Endothelial cell of umbilical vein (primary cell): Measurements from ENCODE around the gene KDM3B. TPM values are rescaled to one million over a fixed set of nuclear protein-coding genes. Genes with fewer than 3 reads are reported as not detected.

Source experiments
- BruUV-seq: library from RNA; stranded (reverse); fragments of 400-500 nt; replicated peaks from 2 replicates; lab custom pipeline; 2021; lab: Mats Ljungman, UMichigan
- CTCF ChIA-PET: fragments of 300-600, 350-600 bp; sonication (Branson Sonifier 250); formaldehyde crosslinking; loops from one replicate; lab custom pipeline; 2021; ENCODE audit warnings: antibody characterized with exemption, inconsistent platforms; lab: Charles Lee
- POLR2A ChIA-PET: fragments of 300-600, 350-600 bp; sonication (Branson Sonifier 250); formaldehyde crosslinking; loops from one replicate; lab custom pipeline; 2021; ENCODE audit warnings: antibody characterized with exemption, inconsistent platforms; lab: Charles Lee
- DNase-seq: peaks from one replicate; pipeline ENCODE4 v3.0.0-alpha.2; 2011; ENCODE audit warnings: low read depth, low spot score
- FAIRE-seq: peaks from 2 replicates; lab custom pipeline; 2011; peaks lifted over from hg19 to GRCh38; lab: Jason Lieb, UNC
- H2AFZ ChIP-seq: 2 replicates; pipeline ENCODE4 v1.6.0; 2012; ENCODE audit warnings: low read depth, low read length, control low read depth, inconsistent platforms
- H3K27ac ChIP-seq: 2 replicates; pipeline ENCODE4 v1.5.1; 2011; ENCODE audit warnings: low read depth, mild to moderate bottlenecking, control low read depth, low read length, moderate library complexity; ENCODE audit not compliant: insufficient read depth
- H3K27me3 ChIP-seq, 2 experiments: 2 replicates each; pipeline versions ENCODE4 v1.6.0 to v1.6.1; 2011; ENCODE audit warnings: low read length in 2 of 2, mixed read lengths in 1 of 2; ENCODE audit not compliant: control insufficient read depth in 2 of 2, insufficient read depth in 2 of 2
- H3K36me3 ChIP-seq, 2 experiments: 2 replicates in 1 of 2; 3 replicates in 1 of 2; pipeline ENCODE4 v1.5.1; 2011; ENCODE audit warnings: low read length in 2 of 2, mild to moderate bottlenecking in 1 of 2, moderate library complexity in 1 of 2; ENCODE audit not compliant: control insufficient read depth in 2 of 2, insufficient read depth in 2 of 2; ENCODE audit errors: extremely low read depth in 1 of 2
- H3K4me1 ChIP-seq: 3 replicates; pipeline ENCODE4 v1.5.1; 2011; ENCODE audit warnings: mild to moderate bottlenecking, low read length; ENCODE audit not compliant: control insufficient read depth, insufficient read depth; ENCODE audit errors: extremely low read depth
- H3K4me2 ChIP-seq: 2 replicates; pipeline ENCODE4 v1.6.1; 2011; ENCODE audit warnings: low read length, control low read depth, mixed read lengths; ENCODE audit not compliant: insufficient read depth
- H3K4me3 ChIP-seq, 3 experiments: fragments of 200-600 bp in 1 of 3; sonication (generic), shearing (Covaris generic) in 1 of 3; replicated peaks in 1 of 3; 2 replicates each; pipeline ENCODE4 v1.5.1; 2011 to 2016; ENCODE audit warnings: control low read depth in 3 of 3, low read length in 3 of 3, mild to moderate bottlenecking in 2 of 3, inconsistent platforms in 1 of 3, low read depth in 1 of 3, moderate library complexity in 1 of 3; ENCODE audit not compliant: insufficient read depth in 1 of 3
- H3K79me2 ChIP-seq: 2 replicates; pipeline ENCODE4 v1.6.0; 2012; ENCODE audit warnings: low read length, inconsistent platforms; ENCODE audit not compliant: control insufficient read depth, insufficient read depth
- H3K9ac ChIP-seq: replicated peaks from 2 replicates; pipeline ENCODE3; 2011; ENCODE audit warnings: low read length, control low read depth; ENCODE audit not compliant: insufficient read depth; ENCODE audit errors: extremely low read depth
- H3K9me1 ChIP-seq: replicated peaks from 3 replicates; pipeline ENCODE4 v1.6.0; 2011; ENCODE audit warnings: mild to moderate bottlenecking, low read length; ENCODE audit not compliant: control insufficient read depth, insufficient read depth; ENCODE audit errors: extremely low read depth
- H3K9me3 ChIP-seq: replicated peaks from 2 replicates; pipeline ENCODE4 v1.5.1; 2012; ENCODE audit warnings: low read length, inconsistent platforms; ENCODE audit not compliant: control insufficient read depth, insufficient read depth
- H4K20me1 ChIP-seq: replicated peaks from 2 replicates; pipeline ENCODE3; 2011; ENCODE audit warnings: mild to moderate bottlenecking, low read length; ENCODE audit not compliant: control insufficient read depth, insufficient read depth; ENCODE audit errors: extremely low read depth
- CTCF ChIP-seq, 2 donors: IDR thresholded peaks; 1 replicate in 1 of 2; 2 replicates in 1 of 2; pipeline ENCODE4 v1.5.1; 2011; ENCODE audit warnings: low read length in 2 of 2, mild to moderate bottlenecking in 2 of 2, moderate library complexity in 2 of 2, control low read depth in 1 of 2, inconsistent platforms in 1 of 2, low read depth in 1 of 2; ENCODE audit not compliant: insufficient read depth in 1 of 2; ENCODE audit errors: extremely low read depth in 1 of 2
- EZH2 ChIP-seq: IDR thresholded peaks from 2 replicates; pipeline ENCODE4 v1.6.1; 2012; ENCODE audit warnings: borderline replicate concordance, low read depth, mild to moderate bottlenecking, moderate library complexity, low read length, inconsistent platforms; ENCODE audit not compliant: severe bottlenecking
- FOS ChIP-seq: IDR thresholded peaks from 2 replicates; pipeline ENCODE4 v1.6.1; 2011; ENCODE audit warnings: mild to moderate bottlenecking, low read length, moderate library complexity, borderline replicate concordance; ENCODE audit not compliant: insufficient read depth
- GATA2 ChIP-seq: IDR thresholded peaks from 2 replicates; pipeline ENCODE4 v1.7.0; 2011; ENCODE audit warnings: low read depth, mild to moderate bottlenecking, moderate library complexity, mixed read lengths, low read length; ENCODE audit not compliant: insufficient read length, insufficient read depth
- JUN ChIP-seq: IDR thresholded peaks from 2 replicates; pipeline ENCODE4 v1.6.1; 2011; ENCODE audit warnings: borderline replicate concordance, low read depth; ENCODE audit not compliant: insufficient read length, insufficient read depth
- MAX ChIP-seq: IDR thresholded peaks from 2 replicates; pipeline ENCODE4 v1.6.1; 2011; ENCODE audit not compliant: insufficient read depth, insufficient read length
- MYC ChIP-seq: IDR thresholded peaks from one replicate; pipeline ENCODE4 v1.6.1; 2011; ENCODE audit warnings: mild to moderate bottlenecking, low read depth, low read length
- POLR2A ChIP-seq: IDR thresholded peaks from 2 replicates; pipeline ENCODE4 v1.6.1; 2012; ENCODE audit warnings: low read depth, mild to moderate bottlenecking, control low read depth, low read length
- POLR2AphosphoS5 ChIP-seq: IDR thresholded peaks from 2 replicates; pipeline ENCODE4 v1.6.1; 2012; ENCODE audit warnings: low read depth, mild to moderate bottlenecking, control low read depth, low read length, moderate library complexity; ENCODE audit not compliant: insufficient read depth
- dilution Hi-C: fragments of 300-500 bp; cut with MboI; formaldehyde crosslinking; loops from one replicate; pipeline ENCODE4 v1.15.0; 2019; ENCODE audit warnings: low sequenced_read_pairs; ENCODE audit not compliant: extremely low pct_ligation_motif_present
- intact Hi-C: fragments of 100-400 bp; cut with micrococcal nuclease; formaldehyde crosslinking; loops from one replicate; pipeline ENCODE4 v1.10.0; 2022
- polyA plus RNA-seq, 4 experiments: library from polyadenylated mRNA; depleted of rRNA in 3 of 4; stranded (reverse) in 3 of 4; unstranded in 1 of 4; fragments of >200 nt; gene quantifications; 2 replicates each; pipeline versions ENCODE4 v1.2.1 to v1.2.3, GENCODE V29; 2011 to 2012; ENCODE audit warnings: missing spikeins in 1 of 4
- total RNA-seq: library from RNA; stranded (reverse); gene quantifications from 2 replicates; pipeline ENCODE4 v1.2.3, GENCODE V29; 2021

Gene KDM3B
- total and polyA plus RNA-seq, 2 donors (not counting 3 experiments of a cell fraction or from before 2014, with no cell fraction given) = 19.0 to 55.7 TPM

GRCh38 chr5:138476918-138477317 is 124.4 kb downstream of the KDM3B start:
- no peak overlapping the region for H3K9ac ChIP-seq
- CTCF ChIA-PET = no interaction called here
- no peak for TF ChIP-seq POLR2A
- TF ChIP-seq MAX = no peak
- no peak for TF ChIP-seq MYC
- no peak for TF ChIP-seq POLR2AphosphoS5
- no peak for TF ChIP-seq FOS
- no peak for TF ChIP-seq GATA2
- no peak for TF ChIP-seq JUN
- no peak overlapping the region for H3K4me2 ChIP-seq
- no peaks in the 10 kb centered on the region for H3K27me3 ChIP-seq
- DNase-seq = no peak
- dilution Hi-C loops = no loop called here
- H3K4me1 ChIP-seq = no peaks in the 10 kb centered on the region
- no TSS peak for BruUV-seq
- H2AFZ ChIP-seq = no peak overlapping the region
- POLR2A ChIA-PET = no interaction called here
- H3K36me3 ChIP-seq = no peaks in the 10 kb centered on the region
- intact Hi-C loops = no loop called here
- H3K4me3 ChIP-seq = no peak overlapping the region
- no peak for FAIRE-seq
- H3K9me1 ChIP-seq = no peaks in the 10 kb centered on the region
- H4K20me1 ChIP-seq = no peaks in the 10 kb centered on the region
- H3K79me2 ChIP-seq = no peaks in the 10 kb centered on the region
- H3K9me3 ChIP-seq = no peaks in the 10 kb centered on the region
- no peak overlapping the region for H3K27ac ChIP-seq

- ChIA-PET CTCF (no interaction called here), POLR2A (no interaction called here)
- Histone ChIP-seq H3K9me1 (no peaks in the 10 kb centered on the region), H3K4me2 (no peak overlapping the region), H3K9me3 (no peaks in the 10 kb centered on the region), H3K4me3 (no peak overlapping the region), H3K79me2 (no peaks in the 10 kb centered on the region), H2AFZ (no peak overlapping the region), H3K27me3 (peaks cover 2% of the 10 kb centered on the region in 2 experiments), H3K36me3 (no peaks in the 10 kb centered on the region), H3K27ac (no peak overlapping the region), H3K9ac (no peak overlapping the region), H3K4me1 (no peaks in the 10 kb centered on the region), H4K20me1 (no peaks in the 10 kb centered on the region)
- DNase-seq (peak; percentile 0), FAIRE-seq (no peak)
- dilution Hi-C loops (no loop called here), intact Hi-C loops (no loop called here)
- TF ChIP-seq MAX (no peak), FOS (no peak), JUN (no peak), MYC (no peak), POLR2AphosphoS5 (no peak), CTCF (IDR thresholded peaks at IDR 0.05; ENCODE audit: extremely low read depth in 1 of 2, insufficient read depth in 1 of 2, low read depth in 1 of 2, low read length in 2 of 2) (no peak), GATA2 (no peak), EZH2 (no peak)
- no TSS peak for BruUV-seq
Observed at GRCh38 chr5:138482638-138483037, 130.2 kb downstream of the KDM3B start.
